Mucosa of gallbladder (tissue), 1 donor: ENCODE results near the gene CGB7. TPM values are rescaled to one million over a fixed set of nuclear protein-coding genes. Genes with fewer than 3 reads are reported as not detected.
A peak's percentile ranks its signal among the peaks of the same experiment; 100 is the strongest.

Experiments used
- DNase-seq: peaks from one replicate; pipeline ENCODE4 v3.0.0-alpha.2; 2020; ENCODE audit warnings: low spot score
- total RNA-seq: library from RNA; stranded (reverse); gene quantifications from one replicate; pipeline ENCODE4 v1.2.1, GENCODE V29; 2021
- donor health status: DM: no; HTN: no; CAD: no.

The CGB7 gene
- 0.14 TPM for total RNA-seq

DNA sequence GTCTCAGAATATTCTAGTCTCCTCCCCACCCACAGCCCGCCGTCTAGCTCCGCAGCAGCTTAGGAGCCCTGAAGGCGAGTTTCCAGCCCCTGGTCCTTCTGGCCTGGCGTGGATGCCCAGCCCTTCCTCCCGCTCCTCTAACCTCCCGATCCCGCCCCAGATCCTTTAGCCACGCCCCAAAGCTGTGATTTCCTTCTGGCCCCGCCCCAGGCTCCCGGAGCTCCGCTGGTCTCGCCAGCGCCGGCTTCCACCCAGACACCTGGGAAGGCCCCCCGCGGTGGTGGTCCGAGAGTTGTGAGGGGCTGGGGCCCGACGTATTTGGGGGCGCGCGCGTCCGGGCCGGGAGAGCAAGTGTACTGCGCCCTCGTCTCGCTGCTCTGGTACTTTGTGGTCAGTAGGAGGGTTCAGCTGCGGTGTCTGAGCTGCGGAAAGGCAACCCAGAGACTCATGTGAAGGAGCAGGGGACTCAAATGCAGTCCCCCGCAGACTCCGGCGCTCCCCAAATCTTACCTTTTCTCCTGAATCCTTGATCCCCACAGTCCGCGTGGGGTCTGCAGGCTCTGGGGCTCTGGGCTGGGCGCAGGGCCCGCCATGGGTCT lies at the start of gene CGB7:
Gene CGB7 (minus strand): TSS at position 114 of the 599 bp plus-strand sequence. CDS start 2,374 bp downstream, outside the sequence.
- peak; percentile 49 for DNase-seq

DNA sequence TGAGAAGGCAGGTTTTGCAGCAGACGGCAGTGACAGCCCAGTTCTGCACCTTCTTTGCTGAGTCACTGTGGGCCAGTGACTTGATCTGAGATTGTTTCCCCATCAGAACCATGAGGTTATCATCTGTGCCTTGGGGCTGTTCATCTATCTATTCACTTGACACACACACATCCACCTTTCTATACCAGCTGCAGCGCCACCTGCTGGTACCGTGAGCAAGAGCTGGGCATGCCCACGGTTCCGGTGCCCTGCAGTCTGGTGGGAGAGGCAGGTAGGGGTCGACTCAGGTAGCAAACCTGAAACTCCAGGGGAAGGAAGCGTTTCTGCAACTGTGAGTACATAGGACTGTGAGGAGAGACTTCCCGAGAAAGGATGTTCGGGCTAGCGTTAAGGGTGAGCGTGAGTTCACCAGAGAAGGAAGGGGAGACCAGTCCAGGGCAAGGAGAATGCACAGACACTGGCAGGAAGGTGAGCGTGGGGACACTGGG lies 49.1 kb upstream of the CGB7 start:
- DNase-seq = no peak

DNA sequence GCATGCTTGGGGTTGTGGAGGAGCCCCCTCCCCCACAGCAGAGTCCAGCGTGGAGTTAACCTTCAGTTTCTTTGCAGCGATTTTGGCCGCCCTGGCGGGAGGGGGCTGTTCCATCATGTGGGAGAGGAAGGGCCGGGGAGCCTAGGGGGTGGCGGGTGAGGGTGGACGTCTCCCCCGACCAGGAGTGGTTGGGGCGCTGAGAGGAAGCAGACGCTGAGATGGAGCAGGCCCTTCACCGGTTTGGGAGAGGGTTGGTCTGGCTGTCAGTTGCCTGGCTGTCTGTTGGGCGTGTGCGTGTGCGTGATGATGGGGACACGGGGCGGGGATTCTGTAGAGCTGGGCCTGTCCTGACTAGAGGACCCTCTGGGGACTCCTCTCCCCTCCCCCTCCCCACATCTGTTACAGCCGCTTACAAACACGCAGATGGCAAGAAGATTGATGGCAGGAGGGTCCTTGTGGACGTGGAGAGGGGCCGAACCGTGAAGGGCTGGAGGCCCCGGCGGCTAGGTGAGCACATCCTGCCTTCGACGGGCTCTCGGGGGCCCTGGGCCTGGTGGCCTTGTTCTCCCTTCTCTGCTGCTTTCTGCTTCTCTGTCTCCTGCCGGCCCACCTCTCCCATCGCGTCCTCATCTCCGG lies 46.8 kb upstream of the CGB7 start:
- no peak for DNase-seq

DNA sequence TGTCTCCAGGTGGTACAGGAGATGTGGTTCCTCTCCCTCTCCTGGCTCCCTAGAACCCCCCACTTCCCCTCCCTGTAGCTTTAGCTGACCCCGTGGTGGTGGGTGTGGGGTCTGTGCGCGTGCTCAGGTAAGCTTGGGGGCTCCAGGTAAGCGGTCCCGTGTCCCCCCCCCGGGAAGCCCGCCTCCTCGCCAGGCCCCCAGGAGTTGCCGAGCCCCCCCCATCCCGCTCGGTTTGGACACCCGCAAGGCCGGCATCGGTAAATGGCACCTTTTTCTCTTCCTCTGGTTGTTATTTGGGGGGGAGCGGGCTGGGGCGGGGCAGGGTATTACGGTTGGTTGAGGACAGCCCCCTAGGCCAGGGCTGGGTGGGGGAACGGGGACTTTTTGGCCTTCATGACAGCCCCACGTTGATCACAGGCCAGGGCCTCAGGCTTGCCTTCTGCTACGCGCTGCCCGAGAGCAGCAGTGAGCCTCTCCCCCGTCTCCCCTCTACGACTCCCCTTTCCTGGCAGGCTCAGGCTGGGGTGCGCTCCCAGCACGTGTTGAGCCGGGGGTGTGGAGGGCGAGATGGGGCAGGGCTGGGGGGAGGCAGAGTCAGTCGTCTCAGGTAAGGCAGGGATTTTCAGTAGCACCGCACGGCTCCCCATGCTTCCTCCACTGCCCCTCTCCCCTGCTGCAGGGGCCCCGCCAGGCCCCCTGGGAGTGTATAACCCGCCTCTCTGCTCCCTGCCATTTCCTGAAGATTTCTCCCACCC lies 46.0 kb upstream of the CGB7 start:
- no peak for DNase-seq

DNA sequence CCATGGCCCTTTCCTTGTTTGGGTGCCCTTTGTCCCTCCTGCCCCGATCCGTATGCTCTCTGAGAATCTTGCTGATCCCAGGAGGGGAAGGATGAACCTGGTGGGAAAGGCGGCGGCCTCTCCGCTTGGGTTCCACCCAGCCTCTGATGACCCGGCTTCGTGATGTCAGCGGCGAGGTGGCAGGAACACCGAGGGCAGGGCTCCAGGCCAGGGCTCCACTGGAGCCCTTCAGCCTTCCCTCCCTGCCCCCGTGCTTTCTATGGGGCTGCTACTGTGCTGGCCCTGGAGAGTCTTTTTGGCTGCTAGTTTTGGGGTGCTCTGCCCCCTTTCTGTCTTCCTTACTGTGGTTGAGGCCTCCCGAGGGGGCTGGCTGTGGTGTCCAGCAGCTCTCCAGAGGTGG lies 44.8 kb upstream of the CGB7 start:
- no peak for DNase-seq

DNA sequence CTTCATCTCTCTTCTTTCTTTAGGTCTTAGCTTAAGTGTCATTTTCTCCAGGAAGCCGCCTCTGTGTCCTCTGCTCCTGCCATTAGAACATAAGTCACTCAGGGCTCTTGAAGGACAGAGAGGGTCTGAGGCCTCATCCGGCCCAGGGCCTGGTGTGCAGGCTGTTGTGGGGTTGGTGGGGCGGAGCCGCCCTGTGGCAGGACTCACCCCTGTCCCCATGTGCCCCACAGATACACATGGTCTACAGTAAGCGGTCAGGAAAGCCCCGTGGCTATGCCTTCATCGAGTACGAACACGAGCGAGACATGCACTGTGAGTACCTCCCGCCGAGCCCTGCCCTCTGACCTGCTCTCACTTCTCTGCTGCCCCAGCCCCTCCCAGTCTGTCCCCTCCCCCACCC lies 43.6 kb upstream of the CGB7 start:
- DNase-seq = no peak

DNA sequence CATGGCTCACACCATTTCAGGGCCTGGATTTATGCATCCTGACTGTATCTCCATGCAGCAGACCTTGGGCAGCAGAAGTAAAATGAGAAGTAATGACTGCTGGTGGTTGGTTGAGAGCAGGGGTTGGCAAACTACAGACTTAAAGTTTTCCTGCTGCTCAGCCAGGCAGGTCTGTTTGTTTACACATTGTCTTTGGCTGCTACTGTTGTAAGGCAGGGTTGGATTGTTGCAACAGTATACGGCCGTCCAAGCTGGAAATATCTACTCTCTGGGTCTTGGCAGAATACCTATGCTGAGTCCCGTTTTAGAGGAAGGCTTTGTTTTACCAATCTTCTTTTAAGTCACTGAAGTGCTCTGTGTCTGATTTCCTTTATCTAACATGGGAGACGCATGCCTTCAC lies 41.2 kb upstream of the CGB7 start:
- DNase-seq = no peak

DNA sequence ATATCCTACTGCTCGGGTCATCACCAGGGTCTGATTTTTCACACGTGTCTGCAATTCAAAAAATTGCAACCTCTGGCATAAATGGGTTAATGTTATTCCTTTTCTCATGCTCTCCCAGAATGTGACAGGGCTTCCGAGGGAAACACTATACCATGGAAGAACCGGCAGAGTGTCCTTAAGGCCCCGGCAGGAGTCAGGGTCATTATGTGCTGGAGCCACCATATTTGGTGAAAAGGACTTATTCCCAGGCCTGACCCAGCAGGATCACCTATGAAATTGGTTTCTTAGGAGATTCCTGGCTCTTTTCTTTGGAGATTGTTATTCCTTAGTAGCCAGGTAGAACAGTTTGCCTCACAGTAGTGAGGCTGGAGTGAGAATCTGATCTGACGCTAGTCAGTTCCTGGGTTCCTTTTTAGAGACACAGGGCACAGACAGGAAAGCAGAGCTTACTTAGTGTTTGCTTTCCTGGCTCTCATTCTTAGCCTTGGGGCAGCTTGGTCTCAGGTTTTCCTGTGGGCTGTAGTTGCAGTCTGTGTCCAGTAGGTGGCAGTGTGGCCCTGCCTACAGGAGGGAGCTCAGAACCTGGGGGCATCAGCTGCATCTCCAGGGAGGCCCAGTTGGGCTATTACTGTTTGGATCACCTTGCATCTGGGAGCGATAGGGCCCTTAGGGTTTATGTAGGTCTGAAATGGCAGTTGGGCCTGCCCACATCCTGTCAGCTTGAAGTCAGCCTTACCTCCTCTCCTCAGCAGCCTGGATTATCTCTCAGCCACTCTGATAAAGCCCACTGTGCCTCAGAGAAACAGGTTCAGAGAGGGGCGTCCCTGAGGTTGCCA lies 40.1 kb upstream of the CGB7 start:
- peak; percentile 75 for DNase-seq

DNA sequence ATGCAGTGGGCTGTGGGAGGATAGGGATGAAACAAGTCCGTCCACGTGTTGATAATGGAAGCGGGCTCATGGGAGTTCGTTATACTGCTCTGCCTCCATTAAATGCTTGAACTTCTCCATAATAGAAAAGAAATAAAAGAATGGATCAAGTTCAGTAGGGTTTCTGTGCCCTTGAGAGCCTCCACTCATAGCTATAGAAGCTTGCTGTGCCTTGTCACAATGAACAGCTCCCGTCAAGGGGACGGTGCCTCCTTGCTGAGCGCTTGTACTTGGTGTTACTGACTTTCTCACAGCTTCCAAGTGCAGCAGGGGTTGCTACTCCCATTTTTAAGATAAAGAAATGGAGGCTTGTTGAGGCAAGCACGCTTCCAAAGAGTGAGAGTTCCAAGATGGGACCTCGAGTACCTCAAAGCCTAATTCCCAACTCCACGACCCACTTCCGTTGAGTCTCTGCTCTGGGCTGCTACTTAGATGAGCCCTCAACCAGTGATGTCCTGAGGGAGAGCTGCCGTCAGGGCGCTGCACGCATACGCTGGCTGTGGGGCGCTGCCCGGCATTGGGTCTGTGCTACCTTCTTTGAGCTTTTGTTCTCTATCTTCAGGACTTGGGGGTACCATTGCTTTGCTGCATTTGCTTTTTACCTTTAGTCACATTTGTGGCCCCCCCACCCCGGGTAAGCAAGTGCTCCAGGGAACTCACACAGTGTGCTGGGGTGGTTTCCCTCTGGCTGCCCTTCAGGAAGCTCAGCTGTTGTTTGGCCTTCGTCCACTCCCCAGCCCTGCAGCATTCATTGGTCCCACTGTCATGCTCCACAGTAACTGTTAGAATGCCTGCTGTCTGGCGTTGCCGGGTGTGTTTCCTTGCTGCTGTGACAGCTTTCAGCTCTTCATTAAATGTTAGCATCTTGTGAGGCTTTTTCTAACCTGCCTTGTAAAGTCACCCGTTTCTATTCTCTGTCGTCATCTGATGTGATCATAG lies 37.2 kb upstream of the CGB7 start:
- no peak for DNase-seq

DNA sequence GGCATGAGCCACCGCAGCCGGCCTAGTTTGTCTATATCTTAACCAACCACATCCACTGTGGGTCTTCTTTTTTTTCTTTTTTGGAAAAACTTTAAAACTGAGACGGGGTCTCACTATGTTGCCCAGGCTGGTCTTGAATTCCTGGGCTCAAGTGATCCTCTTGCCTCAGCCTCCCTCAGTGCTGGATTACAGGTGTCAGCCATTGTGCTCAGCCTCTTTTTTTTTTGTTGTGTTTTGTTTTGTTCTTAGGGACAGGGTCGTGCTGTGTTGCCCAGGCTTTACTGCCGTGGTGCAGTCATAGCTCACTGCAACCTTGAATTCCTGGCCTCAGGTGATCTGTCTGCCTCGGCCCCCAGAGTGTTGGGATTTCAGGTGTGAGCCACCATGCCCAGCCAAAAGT lies 35.1 kb upstream of the CGB7 start:
- no peak for DNase-seq

DNA sequence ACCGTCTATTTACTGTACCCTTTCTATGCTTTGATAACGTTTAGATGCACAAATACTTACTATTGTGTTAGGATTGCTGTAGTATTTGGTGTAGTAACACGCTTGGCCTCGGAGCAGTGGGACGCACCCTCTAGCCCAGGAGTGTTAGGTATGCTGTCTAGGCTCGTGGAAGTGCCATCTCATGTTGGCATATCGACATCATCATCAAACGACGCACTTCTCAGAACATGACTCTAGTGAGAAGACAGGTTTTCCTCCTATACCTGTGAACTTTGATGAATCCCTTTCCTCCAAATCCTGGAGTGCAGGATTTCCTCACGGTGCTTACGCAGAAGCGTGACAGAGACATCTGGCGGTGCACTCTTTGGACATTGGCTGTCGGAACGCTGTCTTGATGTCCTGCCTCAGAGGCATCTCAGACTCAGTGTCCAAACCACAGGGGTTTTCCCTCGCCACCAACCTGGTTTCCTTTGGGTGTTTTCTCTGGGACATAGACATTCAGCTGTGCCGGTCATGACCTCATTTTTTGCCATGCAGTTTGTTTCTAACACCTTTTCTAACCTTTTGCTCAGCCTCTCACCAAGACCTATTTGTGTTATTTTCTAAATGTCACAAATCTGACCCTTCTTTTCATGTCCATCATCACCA lies 34.0 kb upstream of the CGB7 start:
- no peak for DNase-seq

DNA sequence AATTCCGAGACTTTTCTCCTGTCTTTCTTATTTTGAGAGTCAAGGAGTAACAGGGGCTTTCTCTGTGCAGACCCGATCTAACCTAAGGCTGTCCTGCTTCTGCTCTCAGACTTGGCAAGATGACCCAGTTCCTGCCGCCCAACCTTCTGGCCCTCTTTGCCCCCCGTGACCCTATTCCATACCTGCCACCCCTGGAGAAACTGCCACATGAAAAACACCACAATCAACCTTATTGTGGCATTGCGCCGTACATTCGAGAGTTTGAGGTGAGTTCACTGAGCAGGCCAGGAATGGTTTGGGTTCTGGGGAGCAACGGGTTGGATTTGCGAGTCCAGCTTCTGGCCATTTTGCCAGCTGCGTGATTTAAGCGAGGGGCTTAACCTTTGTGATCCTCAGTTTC lies 28.7 kb upstream of the CGB7 start:
- DNase-seq = no peak

DNA sequence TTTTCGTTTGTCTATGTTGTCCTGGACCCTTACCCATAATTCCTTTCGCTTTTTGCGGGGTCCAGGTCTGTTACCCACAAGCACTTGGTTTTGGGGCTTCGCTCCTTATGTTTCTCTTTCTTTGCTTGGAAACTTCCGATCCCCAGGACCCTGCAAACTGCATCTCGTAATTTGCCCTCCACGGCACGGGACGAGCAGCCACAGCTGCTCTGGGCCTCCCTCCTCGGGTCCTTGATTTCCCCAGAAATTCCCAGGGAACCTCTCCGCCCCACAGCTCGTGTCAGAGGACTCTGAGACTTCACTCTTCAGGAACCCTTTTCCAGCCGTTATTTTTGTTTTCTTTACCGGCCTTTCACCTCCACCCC lies 28.3 kb upstream of the CGB7 start:
- no peak for DNase-seq

DNA sequence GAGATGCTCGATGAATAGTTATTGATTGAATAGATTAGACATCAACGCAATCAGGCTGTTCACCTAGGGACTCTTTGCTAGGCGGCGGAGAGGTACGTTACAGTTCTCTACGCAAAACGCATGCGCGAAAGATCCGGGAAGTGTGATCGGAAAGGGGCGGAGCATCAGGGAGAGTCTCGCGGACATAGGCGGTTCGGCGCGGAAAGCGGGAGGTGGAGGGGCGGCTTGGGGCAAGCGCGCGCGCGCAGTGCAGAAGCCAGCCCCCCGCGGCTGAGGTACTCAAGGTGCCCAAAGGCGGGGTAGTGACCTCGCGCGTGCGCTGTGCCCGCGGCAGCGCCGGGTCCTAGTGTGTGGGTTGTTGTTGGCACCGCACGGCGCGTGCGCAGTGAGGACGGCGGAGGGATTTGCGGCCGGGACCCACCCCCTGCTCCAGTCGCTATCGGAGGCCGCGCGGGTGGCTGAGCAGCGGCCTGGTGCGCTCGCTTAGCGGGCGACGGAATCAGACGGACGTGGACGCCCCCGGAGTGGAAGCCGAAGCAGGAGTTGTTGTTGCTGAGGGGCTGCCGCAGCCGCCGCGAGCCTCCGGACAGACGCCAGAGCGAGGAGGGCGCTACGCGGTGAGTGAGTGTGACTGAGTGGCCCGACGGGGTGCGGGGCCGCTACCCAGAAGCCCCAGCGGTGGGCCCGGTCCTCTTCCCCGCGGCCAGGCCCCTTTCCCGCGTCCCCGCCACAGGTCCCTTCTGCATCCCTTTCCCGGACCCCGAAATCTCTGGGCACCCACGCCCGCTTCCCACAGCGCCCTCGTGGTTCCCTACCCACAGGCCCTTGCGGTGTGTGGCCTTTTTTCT lies 27.7 kb upstream of the CGB7 start, which contains the start of gene SNRNP70:
Gene SNRNP70 (plus strand): TSS at position 432 of the 848 bp plus-strand sequence. CDS start 964 bp downstream, outside the sequence.
- peak; percentile 100 for DNase-seq

DNA sequence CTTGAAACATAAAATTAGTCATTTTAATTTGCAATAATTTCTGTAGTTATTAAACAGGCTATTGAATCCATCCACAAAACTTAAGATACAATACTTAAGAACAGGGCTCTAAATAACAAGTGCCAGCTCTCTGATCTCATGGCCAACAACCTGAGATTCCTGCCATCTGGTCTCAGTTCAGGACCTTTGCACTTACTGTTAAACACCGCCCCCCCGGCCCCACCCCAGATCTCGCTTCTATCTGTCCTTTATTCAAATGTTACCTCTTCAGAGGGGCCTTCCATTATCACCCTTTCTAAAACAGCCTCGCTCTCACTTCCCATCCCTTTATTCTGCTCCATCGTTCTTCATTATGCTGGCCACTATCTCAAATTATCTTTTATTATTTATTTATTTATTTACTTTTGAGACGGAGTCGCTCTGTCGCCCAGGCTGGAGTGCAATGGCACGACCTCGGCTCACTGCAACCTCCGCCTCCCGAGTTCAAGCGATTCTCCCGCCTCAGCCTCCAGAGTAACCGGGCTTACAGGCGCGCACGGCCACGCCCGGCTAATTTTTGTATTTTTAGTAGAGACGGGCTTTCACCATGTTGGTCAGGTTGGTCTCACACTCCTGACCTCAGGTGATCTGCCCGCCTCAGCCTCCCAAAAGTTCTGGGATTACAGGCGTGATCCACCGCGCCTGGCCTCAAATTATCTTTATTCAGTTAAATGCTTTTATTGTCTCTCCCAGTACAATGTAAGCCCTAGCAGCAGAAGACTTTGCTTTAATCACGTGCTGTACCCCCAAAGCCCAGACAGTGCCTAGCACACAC lies 26.9 kb upstream of the CGB7 start:
- DNase-seq = no peak

DNA sequence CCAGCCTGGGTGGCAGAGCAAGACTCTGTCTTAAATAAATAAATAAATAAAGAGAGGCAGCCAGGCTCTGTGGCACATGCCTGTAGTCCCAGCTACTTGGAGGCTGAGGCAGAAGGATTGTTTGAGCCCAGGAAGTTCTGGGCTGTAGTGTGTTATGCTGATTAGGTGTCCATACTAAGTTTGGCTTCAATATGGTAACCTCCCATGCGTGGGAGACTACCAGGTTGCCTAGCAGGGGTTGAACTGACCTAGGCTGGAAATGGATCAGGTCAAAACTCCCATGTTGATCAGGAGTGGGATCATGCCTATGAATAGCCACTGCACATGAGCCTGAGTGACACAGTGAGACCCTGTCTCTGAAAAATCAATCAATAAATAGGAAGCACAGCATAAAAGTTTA lies 23.7 kb upstream of the CGB7 start:
- DNase-seq = no peak

DNA sequence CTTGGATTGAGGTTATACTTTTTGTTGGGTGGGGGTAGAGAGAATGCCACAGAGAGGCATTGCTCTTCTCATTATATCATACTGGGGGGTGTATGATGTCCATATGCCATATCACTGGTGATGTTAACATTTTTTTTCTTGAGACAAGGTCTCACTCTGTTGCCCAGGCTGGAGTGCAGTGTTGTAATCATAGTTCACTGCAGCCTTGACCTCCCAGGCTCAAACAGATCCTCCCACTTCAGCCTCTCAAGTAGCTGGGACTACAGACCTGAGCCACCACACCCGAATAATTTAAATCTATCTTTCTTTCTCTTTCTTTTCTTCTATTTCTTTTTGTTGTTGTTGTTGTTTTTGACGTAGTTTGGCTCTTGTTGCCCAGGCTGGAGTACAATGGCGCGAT lies 22.8 kb upstream of the CGB7 start:
- DNase-seq = no peak

DNA sequence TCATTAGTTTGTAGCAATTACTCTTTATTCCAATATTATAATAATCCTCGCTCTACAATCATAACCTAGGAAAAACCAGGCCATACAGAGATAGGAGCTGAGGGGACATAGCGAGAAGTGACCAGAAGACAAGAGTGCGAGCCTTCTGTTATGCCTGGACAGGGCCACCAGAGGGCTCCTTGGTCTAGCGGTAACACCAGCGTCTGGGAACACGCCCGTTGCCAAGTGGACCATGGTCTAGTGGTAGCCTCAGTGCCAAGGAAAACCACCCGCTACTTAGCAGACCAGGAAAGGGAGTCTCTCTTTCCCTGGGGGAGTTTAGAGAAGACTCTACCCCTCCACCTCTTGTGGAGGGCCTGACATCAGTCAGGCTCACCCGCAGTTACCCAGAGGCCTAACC lies 17.3 kb upstream of the CGB7 start:
- peak; percentile 73 for DNase-seq
